Measurements from ENCODE around the gene KLHDC3. TPM values are rescaled to one million over a fixed set of nuclear protein-coding genes. Genes with fewer than 3 reads are reported as not detected.

Gene KLHDC3
- total and polyA plus RNA-seq, 2 of the 13 experiments (the other 11 are each of a cell fraction or from before 2014, with no cell fraction given): 78.3 to 91.5 TPM

GRCh38 chr6:43053545-43054205, 39.6 kb downstream of the KLHDC3 start, which contains the start of gene CUL7 (continued):
- TF ChIP-seq ETS1 (CRISPR knock-in tag; IDR thresholded peaks at IDR 0.05): peak; percentile 58; the same call in 1 of the 2 replicates
- peak; percentile 67; the same call in 1 of the 2 replicates for TF ChIP-seq ZBTB4 (CRISPR knock-in tag; IDR thresholded peaks at IDR 0.05; ENCODE audit: borderline replicate concordance)
- TF ChIP-seq ZFP36L1 (CRISPR knock-in tag; IDR thresholded peaks at IDR 0.05): peak; percentile 79; the same call in 1 of the 2 replicates
- TF ChIP-seq ZFYVE20 (CRISPR knock-in tag; IDR thresholded peaks at IDR 0.05; ENCODE audit: borderline replicate concordance, low read depth): peak; percentile 56; the same call in 1 of the 2 replicates
- peak; percentile 95 for TF ChIP-seq ZNF556 (CRISPR knock-in tag; IDR thresholded peaks at IDR 0.05; ENCODE audit: borderline replicate concordance)
- peak; percentile 73 for TF ChIP-seq ZBTB43 (CRISPR knock-in tag; conservative IDR thresholded peaks at IDR 0.05)
- peak; percentile 98 for TF ChIP-seq ZNF691 (CRISPR knock-in tag; IDR thresholded peaks at IDR 0.05; ENCODE audit: borderline replicate concordance, low read depth)
- TF ChIP-seq ZNF816 (CRISPR knock-in tag; IDR thresholded peaks at IDR 0.05; ENCODE audit: borderline replicate concordance): peak; percentile 94
- TF ChIP-seq ZNF563 (CRISPR knock-in tag; IDR thresholded peaks at IDR 0.05): peak; percentile 90
- peak; percentile 79 for TF ChIP-seq FOXP4 (CRISPR knock-in tag; IDR thresholded peaks at IDR 0.05)
- TF ChIP-seq ZBED4 (CRISPR knock-in tag; IDR thresholded peaks at IDR 0.05; ENCODE audit: borderline replicate concordance): peak; percentile 96
- no peak for TF ChIP-seq TBP (CRISPR knock-in tag; IDR thresholded peaks at IDR 0.05)
- peak; percentile 97 for TF ChIP-seq FOXC1 (CRISPR knock-in tag; IDR thresholded peaks at IDR 0.05; ENCODE audit: borderline replicate concordance)
- peak; percentile 59; the same call in 1 of the 2 replicates for TF ChIP-seq ZNF24 (IDR thresholded peaks at IDR 0.05)
- peak; percentile 65 for TF ChIP-seq NFYC (CRISPR knock-in tag; IDR thresholded peaks at IDR 0.05)
